Astrocyte of the spinal cord (primary cell): Measurements from ENCODE around the gene HSF4.

Experiments
- DNase-seq: peaks from one replicate; pipeline ENCODE4 v3.0.0; 2011; ENCODE audit warnings: low read depth, low spot score
- H3K4me3 ChIP-seq: 2 replicates; pipeline ENCODE4 v1.5.1; 2011; ENCODE audit warnings: low read depth, mild to moderate bottlenecking, low read length, moderate library complexity
- CTCF ChIP-seq: IDR thresholded peaks from 2 replicates; pipeline ENCODE4 v1.5.1; 2012; ENCODE audit warnings: low read depth, mild to moderate bottlenecking, low read length, inconsistent platforms
- in situ Hi-C: cut with HindIII; loops from 2 replicates; pipeline ENCODE4 v1.10.0; 2017; ENCODE audit warnings: low sequenced_read_pairs

Gene HSF4

GRCh38 chr16:67162506-67163163 is 1.9 kb upstream of the HSF4 start:
- no peak overlapping the region for H3K4me3 ChIP-seq
- DNase-seq: no peak
- in situ Hi-C loops: no loop called here
- no peak for TF ChIP-seq CTCF

GRCh38 chr16:67163164-67163998 is 1.2 kb upstream of the HSF4 start:
- peak; percentile 36 for DNase-seq
- in situ Hi-C loops: no loop called here
- TF ChIP-seq CTCF: no peak
- H3K4me3 ChIP-seq: no peak overlapping the region

GRCh38 chr16:67163999-67164558 is 466 bp upstream of the HSF4 start:
- no peak for DNase-seq
- no peak for TF ChIP-seq CTCF
- in situ Hi-C loops: no loop called here
- no peak overlapping the region for H3K4me3 ChIP-seq

- DNase-seq: no peak
- H3K4me3 ChIP-seq: no peak overlapping the region
Measured at GRCh38 chr16:67165121-67166078, 855 bp downstream of the HSF4 start.

GRCh38 chr16:67166110-67166547 is 1.6 kb downstream of the HSF4 start:
- in situ Hi-C loops: no loop called here
- no peak for TF ChIP-seq CTCF
- DNase-seq: no peak
- no peak overlapping the region for H3K4me3 ChIP-seq

More at GRCh38 chr16:67165121-67166078, 855 bp downstream of the HSF4 start:
- in situ Hi-C loops: no loop called here
- no peak for TF ChIP-seq CTCF
